CD4-positive, alpha-beta T cell (primary cell): ENCODE data around the gene GSTT4. TPM values are rescaled to one million over a fixed set of nuclear protein-coding genes. Genes with fewer than 3 reads are reported as not detected.
"Not testable (repeated sequence)": the region's sequence is repeated elsewhere in the genome, so short reads cannot be mapped to it uniquely, and the experiment has no call there.

ENCODE experiments used
- ATAC-seq: fragments of 200-7000 bp; cut with Tn5 transposase; one replicate; pipeline ENCODE4 v1.10.0; 2022; ENCODE audit warnings: mild to moderate bottlenecking; ENCODE audit not compliant: poor library complexity
- CTCF ChIA-PET: fragments of 350-600 bp; sonication (Branson Sonifier 250); formaldehyde crosslinking; loops from one replicate; lab custom pipeline; 2021; ENCODE audit warnings: antibody characterized with exemption, inconsistent platforms; lab: Charles Lee
- POLR2A ChIA-PET: fragments of 350-600 bp; sonication (Branson Sonifier 250); formaldehyde crosslinking; loops from one replicate; lab custom pipeline; 2021; ENCODE audit warnings: antibody characterized with exemption, inconsistent platforms; lab: Charles Lee
- DNase-seq, 14 experiments: peaks; one replicate each; pipeline ENCODE4 v3.0.0-alpha.2; 2013 to 2020; ENCODE audit warnings: mixed read lengths in 2 of 14
- H3K27ac ChIP-seq, 2 donors: one replicate each; pipeline versions ENCODE4 v1.5.1 to v1.7.0; 2013; ENCODE audit warnings: low read length in 2 of 2, low read depth in 1 of 2, mild to moderate bottlenecking in 1 of 2
- H3K27me3 ChIP-seq, 2 experiments: 1 replicate in 1 of 2; 2 replicates in 1 of 2; pipeline versions ENCODE4 v1.6.1 to v1.7.0; 2013; ENCODE audit warnings: low read length in 2 of 2, control low read depth in 1 of 2, mild to moderate bottlenecking in 1 of 2, moderate library complexity in 1 of 2; ENCODE audit not compliant: insufficient read depth in 2 of 2, control insufficient read depth in 1 of 2
- H3K36me3 ChIP-seq: one replicate; pipeline ENCODE4 v1.6.1; 2013; ENCODE audit warnings: low read length, control low read depth; ENCODE audit not compliant: insufficient read depth
- H3K4me1 ChIP-seq: one replicate; pipeline ENCODE4 v1.6.1; 2013; ENCODE audit warnings: low read length, control low read depth; ENCODE audit not compliant: insufficient read depth
- H3K4me3 ChIP-seq: one replicate; pipeline ENCODE4 v1.5.1; 2013; ENCODE audit warnings: mild to moderate bottlenecking, low read length, moderate library complexity
- H3K9me3 ChIP-seq, 2 experiments: 1 replicate in 1 of 2; 2 replicates in 1 of 2; pipeline versions ENCODE4 v1.6.1 to v1.7.0; 2013; ENCODE audit warnings: low read length in 2 of 2, mild to moderate bottlenecking in 2 of 2, control low read depth in 1 of 2, moderate library complexity in 1 of 2; ENCODE audit not compliant: control insufficient read depth in 1 of 2, insufficient read depth in 1 of 2
- H3K27ac Mint-ChIP-seq: one replicate; pipeline ENCODE4 v1.8.0; 2020; ENCODE audit warnings: mixed read lengths
- H3K27me3 Mint-ChIP-seq: one replicate; pipeline ENCODE4 v1.8.0; 2021; ENCODE audit warnings: mixed read lengths
- H3K36me3 Mint-ChIP-seq: one replicate; pipeline ENCODE4 v1.8.0; 2021; ENCODE audit warnings: low read depth, mixed read lengths
- H3K4me1 Mint-ChIP-seq: one replicate; pipeline ENCODE4 v1.8.0; 2021; ENCODE audit warnings: low read depth, mixed read lengths
- H3K4me3 Mint-ChIP-seq: one replicate; pipeline ENCODE4 v1.8.0; 2020; ENCODE audit warnings: mild to moderate bottlenecking, mixed read lengths
- H3K9me3 Mint-ChIP-seq: one replicate; pipeline ENCODE4 v1.8.0; 2020; ENCODE audit warnings: mixed read lengths
- intact Hi-C, 2 experiments: fragments of 100-400 bp; cut with DNase I in 1 of 2; cut with micrococcal nuclease in 1 of 2; formaldehyde crosslinking; loops; one replicate each; pipeline versions ENCODE4 v1.15.1 to v1.9.0; 2023 to 2025; cut with DNase I, micrococcal nuclease
- total RNA-seq, 174 experiments: library from RNA in 2 of 174; stranded (reverse) in 2 of 174; gene quantifications; one replicate each; pipeline ENCODE4 v1.2.3 and lab custom pipeline; 2021 to 2026
- TF ChIP-seq, protein P1 (sequence below): fragments of 200-600 bp; IDR thresholded peaks from one replicate; pipeline ENCODE4 v1.8.0; 2022; ENCODE audit warnings: antibody characterized with exemption, mild to moderate bottlenecking

Gene GSTT4
- total RNA-seq, 2 experiments from 2014 or later: not detected

DNA sequence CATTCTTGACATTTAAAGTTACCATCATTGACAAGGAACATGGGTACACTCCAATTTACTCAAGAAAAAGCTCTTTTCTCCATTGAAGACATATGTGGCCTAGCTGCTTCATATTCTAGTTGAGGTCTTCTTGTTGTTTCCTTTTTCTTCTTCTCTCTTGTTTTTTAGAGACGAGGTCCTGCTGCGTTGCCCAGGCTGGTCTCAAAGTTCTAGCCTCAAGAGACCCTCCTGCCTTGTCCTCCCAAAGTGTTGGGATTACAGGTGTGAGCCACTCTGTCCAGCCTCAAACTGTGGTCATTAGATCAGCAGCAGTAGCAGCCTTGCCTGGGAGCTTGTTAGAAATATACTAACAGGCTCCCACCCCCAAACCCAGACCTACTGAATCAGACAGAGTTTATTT lies 12.2 kb downstream of the GSTT4 start:
- H3K27me3 ChIP-seq, H3K27me3 Mint-ChIP-seq, H3K4me3 ChIP-seq, intact Hi-C loops, H3K36me3 Mint-ChIP-seq, POLR2A ChIA-PET, ATAC-seq, H3K27ac Mint-ChIP-seq, CTCF ChIA-PET, H3K9me3 Mint-ChIP-seq, H3K4me1 Mint-ChIP-seq, H3K27ac ChIP-seq, H3K9me3 ChIP-seq, H3K4me3 Mint-ChIP-seq, H3K4me1 ChIP-seq, H3K36me3 ChIP-seq, DNase-seq: not testable (repeated sequence)

DNA sequence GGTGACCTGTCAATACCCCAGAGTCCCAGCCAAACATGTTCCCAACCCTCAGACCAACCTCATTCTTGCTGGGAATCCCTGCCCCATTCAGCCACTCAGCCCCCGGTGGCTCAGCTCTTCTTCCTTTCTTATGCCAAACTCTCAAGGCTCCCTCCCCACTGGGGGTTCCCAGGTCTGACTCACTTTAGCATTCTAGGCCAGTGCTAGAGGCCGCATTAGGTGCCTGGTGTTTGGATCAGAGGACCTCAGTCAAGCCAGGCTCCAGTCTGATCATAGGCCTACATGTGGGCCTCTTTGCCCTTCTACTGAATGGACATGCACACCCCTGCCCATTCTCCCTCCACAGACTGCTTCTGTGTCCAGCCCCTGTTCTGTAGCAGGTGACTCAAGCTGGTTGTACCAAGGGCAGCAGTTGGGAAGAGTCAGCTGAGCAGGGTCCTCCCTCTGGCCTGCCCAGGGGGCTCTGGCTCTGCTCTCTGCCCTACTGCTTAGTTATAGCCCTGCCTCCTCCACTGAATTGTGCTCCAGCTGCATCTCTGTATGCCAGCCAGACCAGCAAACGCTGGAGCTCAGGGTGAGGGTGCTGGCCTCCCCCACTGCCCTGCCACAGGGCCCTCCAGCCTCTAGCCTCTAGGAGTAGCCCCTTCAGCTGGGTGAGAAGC lies 15.5 kb downstream of the GSTT4 start:
- H3K4me3 ChIP-seq, H3K9me3 ChIP-seq, H3K27me3 ChIP-seq, H3K27ac ChIP-seq, H3K4me1 ChIP-seq, POLR2A ChIA-PET, H3K4me1 Mint-ChIP-seq, H3K36me3 ChIP-seq, H3K36me3 Mint-ChIP-seq, H3K27me3 Mint-ChIP-seq, DNase-seq, ATAC-seq, H3K9me3 Mint-ChIP-seq, H3K27ac Mint-ChIP-seq, CTCF ChIA-PET: not testable (repeated sequence)
- H3K4me3 Mint-ChIP-seq: peak overlapping the region; percentile 27
- intact Hi-C loops: loop anchor here in 1 of 2 experiments (5.0 kb wide), 1 partner anchor 52 kb away; no protein-coding TSS in a partner anchor

DNA sequence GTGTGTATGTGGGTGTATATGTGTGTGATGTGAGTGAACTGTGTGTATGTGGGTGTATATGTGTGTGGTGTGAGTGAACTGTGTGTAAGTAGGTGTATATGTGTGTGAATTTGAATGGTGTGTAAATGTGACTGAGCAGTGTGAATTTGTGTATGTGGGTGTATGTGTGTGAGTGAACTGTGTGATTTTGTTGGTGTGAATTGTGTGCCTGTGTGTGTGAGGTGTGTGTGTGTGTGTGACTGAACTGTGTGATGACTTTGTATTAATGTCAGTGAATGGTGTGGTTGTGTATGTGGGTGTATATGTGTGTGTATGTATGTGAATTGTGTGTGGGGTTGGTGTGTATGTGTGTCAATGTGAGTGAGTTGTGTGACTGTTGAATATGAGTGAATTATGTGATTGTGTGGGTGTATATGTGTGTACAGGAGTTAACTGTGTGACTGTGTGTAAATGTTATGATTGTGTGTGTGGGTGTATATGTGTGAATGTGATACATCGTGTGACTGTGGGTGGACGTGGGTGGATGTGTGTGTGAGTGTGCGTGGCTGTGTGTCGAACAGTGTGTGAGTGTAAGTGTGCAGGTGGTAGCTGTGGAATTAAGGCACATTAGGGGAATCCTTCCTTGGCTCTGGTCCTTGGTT lies 18.6 kb downstream of the GSTT4 start:
- H3K4me1 ChIP-seq, H3K9me3 Mint-ChIP-seq, H3K4me3 ChIP-seq, H3K27ac ChIP-seq, H3K4me3 Mint-ChIP-seq, H3K4me1 Mint-ChIP-seq, H3K27me3 ChIP-seq, H3K27me3 Mint-ChIP-seq, POLR2A ChIA-PET, CTCF ChIA-PET, DNase-seq, H3K36me3 Mint-ChIP-seq, ATAC-seq, H3K27ac Mint-ChIP-seq, H3K36me3 ChIP-seq, H3K9me3 ChIP-seq: not testable (repeated sequence)
- intact Hi-C loops: loop anchor here in 1 of 2 experiments (5.0 kb wide), 1 partner anchor 49 kb away; no protein-coding TSS in a partner anchor

DNA sequence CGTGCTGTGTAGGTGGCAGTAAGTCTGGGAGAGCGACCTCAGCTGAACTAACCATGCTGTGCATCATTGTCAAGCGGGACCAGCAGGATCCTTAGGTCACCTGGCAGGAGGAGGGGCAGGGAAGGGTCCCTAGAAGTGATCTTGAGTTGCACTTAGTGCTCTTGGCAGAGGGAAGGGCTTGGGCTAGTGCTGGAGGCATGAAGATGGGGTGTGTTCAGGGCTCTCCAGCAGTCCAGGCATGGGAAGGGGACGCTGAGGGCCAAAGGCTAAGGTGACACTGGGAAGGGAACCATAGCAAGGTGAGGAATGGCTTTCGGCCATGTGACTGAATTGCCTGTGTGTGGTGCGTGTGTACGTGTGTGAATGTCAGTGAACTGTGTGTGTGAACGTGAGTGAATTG lies 19.2 kb downstream of the GSTT4 start:
- H3K27ac ChIP-seq, H3K27ac Mint-ChIP-seq, H3K4me1 Mint-ChIP-seq, POLR2A ChIA-PET, H3K36me3 ChIP-seq, H3K36me3 Mint-ChIP-seq, H3K4me3 Mint-ChIP-seq, H3K9me3 ChIP-seq, DNase-seq, CTCF ChIA-PET, H3K27me3 ChIP-seq, H3K4me1 ChIP-seq, ATAC-seq, H3K9me3 Mint-ChIP-seq, H3K27me3 Mint-ChIP-seq, H3K4me3 ChIP-seq: not testable (repeated sequence)
- intact Hi-C loops: loop anchor here in 1 of 2 experiments (5.0 kb wide), 1 partner anchor 49 kb away; no protein-coding TSS in a partner anchor

DNA sequence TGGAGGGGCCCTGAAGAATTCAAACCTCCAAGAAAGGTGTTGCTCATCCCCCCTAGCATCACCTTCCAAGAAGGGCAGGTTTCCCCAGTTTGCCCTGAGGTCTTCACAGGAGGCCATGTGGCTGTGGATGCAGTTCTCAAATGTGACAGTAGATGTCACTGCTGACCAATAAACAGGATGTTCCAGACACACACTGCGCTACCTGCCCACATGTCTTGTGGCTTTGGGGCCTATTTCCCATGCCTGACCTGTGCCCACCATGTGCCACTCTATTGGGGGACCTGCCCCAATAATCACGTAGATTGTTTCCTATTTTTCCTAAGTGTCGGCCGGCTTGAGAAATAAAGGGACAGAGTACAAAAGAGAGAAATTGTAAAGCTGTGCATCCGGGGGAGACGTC lies 20.8 kb downstream of the GSTT4 start:
- intact Hi-C loops: no loop called here
- Mint-ChIP-seq H3K27ac (no peak overlapping the region), H3K27me3 (peaks cover 4% of the 10 kb centered on the region), H3K4me3 (no peak overlapping the region), H3K9me3 (no peaks in the 10 kb centered on the region), H3K36me3 (no peaks in the 10 kb centered on the region), H3K4me1 (no peaks in the 10 kb centered on the region)
- TF ChIP-seq, protein P1, sequence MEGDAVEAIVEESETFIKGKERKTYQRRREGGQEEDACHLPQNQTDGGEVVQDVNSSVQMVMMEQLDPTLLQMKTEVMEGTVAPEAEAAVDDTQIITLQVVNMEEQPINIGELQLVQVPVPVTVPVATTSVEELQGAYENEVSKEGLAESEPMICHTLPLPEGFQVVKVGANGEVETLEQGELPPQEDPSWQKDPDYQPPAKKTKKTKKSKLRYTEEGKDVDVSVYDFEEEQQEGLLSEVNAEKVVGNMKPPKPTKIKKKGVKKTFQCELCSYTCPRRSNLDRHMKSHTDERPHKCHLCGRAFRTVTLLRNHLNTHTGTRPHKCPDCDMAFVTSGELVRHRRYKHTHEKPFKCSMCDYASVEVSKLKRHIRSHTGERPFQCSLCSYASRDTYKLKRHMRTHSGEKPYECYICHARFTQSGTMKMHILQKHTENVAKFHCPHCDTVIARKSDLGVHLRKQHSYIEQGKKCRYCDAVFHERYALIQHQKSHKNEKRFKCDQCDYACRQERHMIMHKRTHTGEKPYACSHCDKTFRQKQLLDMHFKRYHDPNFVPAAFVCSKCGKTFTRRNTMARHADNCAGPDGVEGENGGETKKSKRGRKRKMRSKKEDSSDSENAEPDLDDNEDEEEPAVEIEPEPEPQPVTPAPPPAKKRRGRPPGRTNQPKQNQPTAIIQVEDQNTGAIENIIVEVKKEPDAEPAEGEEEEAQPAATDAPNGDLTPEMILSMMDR: peak; percentile 50
- ATAC-seq: peak; percentile 86
- Histone ChIP-seq H3K9me3 (no peaks in the 10 kb centered on the region), H3K4me1 (no peaks in the 10 kb centered on the region), H3K4me3 (no peak overlapping the region), H3K27me3 (no peaks in the 10 kb centered on the region), H3K27ac (no peak overlapping the region), H3K36me3 (no peaks in the 10 kb centered on the region)
- ChIA-PET CTCF (no interaction called here), POLR2A (no interaction called here)
- DNase-seq: peak in 10 of 14 experiments; percentile 6 to 84 (median 62)

DNA sequence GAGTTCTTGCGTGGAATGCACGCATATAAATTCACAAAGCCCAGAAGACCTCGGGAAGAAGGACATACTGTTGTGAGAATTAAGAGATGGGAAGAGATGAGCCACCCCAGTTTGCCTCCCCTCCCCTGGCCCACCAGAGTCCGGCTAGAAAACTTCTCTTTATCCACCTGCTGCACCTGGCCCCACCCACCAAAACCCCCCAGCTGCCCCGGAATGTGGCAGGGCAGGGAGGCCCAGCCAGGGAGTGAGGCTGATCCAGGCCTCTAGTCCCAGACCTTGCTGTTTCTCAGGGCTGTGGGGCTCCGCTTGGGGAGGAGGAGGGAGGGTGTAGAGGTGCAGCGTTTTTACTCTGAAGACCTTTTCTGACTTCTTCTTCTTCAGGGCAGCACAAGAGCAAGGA lies 24.7 kb downstream of the GSTT4 start:
- H3K4me1 ChIP-seq, intact Hi-C loops, CTCF ChIA-PET, POLR2A ChIA-PET, H3K4me1 Mint-ChIP-seq, DNase-seq, H3K27me3 Mint-ChIP-seq, H3K27ac ChIP-seq, H3K36me3 ChIP-seq, H3K27me3 ChIP-seq, H3K4me3 ChIP-seq, H3K36me3 Mint-ChIP-seq, H3K9me3 ChIP-seq, H3K27ac Mint-ChIP-seq, H3K9me3 Mint-ChIP-seq, H3K4me3 Mint-ChIP-seq, ATAC-seq: not testable (repeated sequence)
